WTC11 (cell line): ENCODE data around the gene SPAG8. TPM values are rescaled to one million over a fixed set of nuclear protein-coding genes. Genes with fewer than 3 reads are reported as not detected.

Experiments used
- ATAC-seq: fragments of 200-7000 bp; cut with Tn5 transposase; 2 replicates; pipeline ENCODE4 v1.10.0; 2021; ENCODE audit warnings: mild to moderate bottlenecking, moderate library complexity
- CTCF ChIA-PET: fragments of 300-600 bp; sonication (Branson Sonifier 250); formaldehyde crosslinking; loops from one replicate; lab custom pipeline; 2021; ENCODE audit warnings: antibody characterized with exemption; lab: Charles Lee
- POLR2A ChIA-PET: fragments of 350-600 bp; sonication (Branson Sonifier 250); formaldehyde crosslinking; loops from one replicate; lab custom pipeline; 2021; ENCODE audit warnings: antibody characterized with exemption; lab: Charles Lee
- DNase-seq: peaks from one replicate; pipeline ENCODE4 v3.0.0; 2021; ENCODE audit warnings: low spot score
- H3K27ac Mint-ChIP-seq: 2 replicates; pipeline ENCODE4 v1.8.0; 2021; ENCODE audit warnings: mixed read lengths
- H3K27me3 Mint-ChIP-seq: 2 replicates; pipeline ENCODE4 v1.8.0; 2021; ENCODE audit warnings: low read depth, mild to moderate bottlenecking, moderate library complexity, mixed read lengths
- H3K36me3 Mint-ChIP-seq: 2 replicates; pipeline ENCODE4 v1.8.0; 2021; ENCODE audit warnings: mixed read lengths
- H3K4me1 Mint-ChIP-seq: 2 replicates; pipeline ENCODE4 v1.8.0; 2022; ENCODE audit warnings: mixed read lengths
- H3K4me3 Mint-ChIP-seq: 2 replicates; pipeline ENCODE4 v1.8.0; 2021; ENCODE audit warnings: mild to moderate bottlenecking, moderate library complexity, mixed read lengths
- H3K9me3 Mint-ChIP-seq: 2 replicates; pipeline ENCODE4 v1.8.0; 2021; ENCODE audit warnings: mixed read lengths
- CREM ChIP-seq: sonication (generic); formaldehyde crosslinking; IDR thresholded peaks from 2 replicates; pipeline ENCODE4 v1.8.1; 2022; ENCODE audit warnings: mild to moderate bottlenecking, missing genetic modification reagents, moderate library complexity
- EMX1 ChIP-seq: fragments of 250-450 bp; sonication (Bioruptor Pico); IDR thresholded peaks from 2 replicates; pipeline ENCODE4 v1.8.0; 2021; ENCODE audit warnings: mild to moderate bottlenecking
- FOXK1 ChIP-seq: sonication (generic); formaldehyde crosslinking; IDR thresholded peaks from 2 replicates; pipeline ENCODE4 v1.8.0; 2022; ENCODE audit warnings: mild to moderate bottlenecking, moderate library complexity, missing genetic modification reagents
- GTF2I ChIP-seq: fragments of 250-450 bp; sonication (Bioruptor Pico); conservative IDR thresholded peaks from 2 replicates; pipeline ENCODE4 v1.4.0; 2021; ENCODE audit warnings: mild to moderate bottlenecking
- IRF2 ChIP-seq: sonication (generic); formaldehyde crosslinking; IDR thresholded peaks from 2 replicates; pipeline ENCODE4 v1.8.0; 2022; ENCODE audit warnings: low read depth, missing genetic modification reagents, borderline replicate concordance
- KAT7 ChIP-seq: sonication (generic); formaldehyde crosslinking; IDR thresholded peaks from 2 replicates; pipeline ENCODE4 v1.8.1; 2023; ENCODE audit warnings: missing genetic modification reagents, mild to moderate bottlenecking, borderline replicate concordance
- MXD4 ChIP-seq: fragments of 250-450 bp; sonication (Bioruptor Pico); IDR thresholded peaks from 2 replicates; pipeline ENCODE4 v1.8.0; 2021; ENCODE audit warnings: mild to moderate bottlenecking, moderate library complexity, borderline replicate concordance
- MYBL2 ChIP-seq: sonication (generic); formaldehyde crosslinking; IDR thresholded peaks from 2 replicates; pipeline ENCODE4 v1.8.1; 2023; ENCODE audit warnings: mild to moderate bottlenecking, moderate library complexity, missing genetic modification reagents
- NFYB ChIP-seq: sonication (generic); formaldehyde crosslinking; conservative IDR thresholded peaks from 2 replicates; pipeline ENCODE4 v1.8.0; 2022; ENCODE audit warnings: low read depth, missing genetic modification reagents
- NR2C2 ChIP-seq: sonication (generic); formaldehyde crosslinking; IDR thresholded peaks from 2 replicates; pipeline ENCODE4 v1.8.0; 2022; ENCODE audit warnings: mild to moderate bottlenecking, missing genetic modification reagents
- SMAD3 ChIP-seq: sonication (generic); formaldehyde crosslinking; IDR thresholded peaks from 2 replicates; pipeline ENCODE4 v1.8.0; 2022; ENCODE audit warnings: missing genetic modification reagents, mild to moderate bottlenecking, borderline replicate concordance
- SMAD4 ChIP-seq: sonication (generic); formaldehyde crosslinking; IDR thresholded peaks from 2 replicates; pipeline ENCODE4 v1.8.0; 2022; ENCODE audit warnings: mild to moderate bottlenecking, missing genetic modification reagents
- SP1 ChIP-seq: sonication (generic); formaldehyde crosslinking; conservative IDR thresholded peaks from 2 replicates; pipeline ENCODE4 v1.8.1; 2022; ENCODE audit warnings: missing genetic modification reagents
- TCF7 ChIP-seq: sonication (generic); formaldehyde crosslinking; IDR thresholded peaks from 2 replicates; pipeline ENCODE4 v1.8.0; 2022; ENCODE audit warnings: mild to moderate bottlenecking, low read depth, missing genetic modification reagents, moderate library complexity
- TEAD1 ChIP-seq: sonication (generic); formaldehyde crosslinking; IDR thresholded peaks from 2 replicates; pipeline ENCODE4 v1.8.0; 2022; ENCODE audit warnings: mild to moderate bottlenecking, missing genetic modification reagents
- ZBTB21 ChIP-seq: sonication (generic); formaldehyde crosslinking; IDR thresholded peaks from 2 replicates; pipeline ENCODE4 v1.8.1; 2023; ENCODE audit warnings: mild to moderate bottlenecking, missing genetic modification reagents, borderline replicate concordance
- ZNF138 ChIP-seq: sonication (generic); formaldehyde crosslinking; conservative IDR thresholded peaks from 2 replicates; pipeline ENCODE4 v1.8.1; 2022; ENCODE audit warnings: mild to moderate bottlenecking, moderate library complexity, missing genetic modification reagents
- ZNF232 ChIP-seq: sonication (generic); formaldehyde crosslinking; IDR thresholded peaks from 2 replicates; pipeline ENCODE4 v1.8.0; 2022; ENCODE audit warnings: mild to moderate bottlenecking, missing genetic modification reagents
- ZNF317 ChIP-seq: sonication (generic); formaldehyde crosslinking; IDR thresholded peaks from 2 replicates; pipeline ENCODE4 v1.8.1; 2023; ENCODE audit warnings: low read depth, mild to moderate bottlenecking, moderate library complexity, missing genetic modification reagents, borderline replicate concordance
- ZNF416 ChIP-seq: fragments of 250-450 bp; sonication (Bioruptor Pico); IDR thresholded peaks from 2 replicates; pipeline ENCODE4 v1.9.0; 2021; ENCODE audit warnings: mild to moderate bottlenecking, inconsistent platforms
- ZNF423 ChIP-seq: fragments of 250-450 bp; sonication (Bioruptor Pico); IDR thresholded peaks from 2 replicates; pipeline ENCODE4 v2.1.2; 2022; ENCODE audit warnings: mild to moderate bottlenecking, moderate library complexity
- total RNA-seq: library from RNA; stranded (reverse); gene quantifications from 3 replicates; pipeline ENCODE4 v1.2.3, GENCODE V29; 2021
- TF ChIP-seq, protein P1 (sequence below): sonication (generic); formaldehyde crosslinking; IDR thresholded peaks from 2 replicates; pipeline ENCODE4 v1.8.0; 2022; ENCODE audit warnings: mild to moderate bottlenecking, missing genetic modification reagents
- TF ChIP-seq, protein P2 (sequence below): fragments of 250-450 bp; sonication (Bioruptor Pico); IDR thresholded peaks from 2 replicates; pipeline ENCODE4 v1.9.0; 2021; ENCODE audit warnings: mild to moderate bottlenecking, borderline replicate concordance
- TF ChIP-seq, protein P3 (sequence below): sonication (generic); formaldehyde crosslinking; conservative IDR thresholded peaks from 2 replicates; pipeline ENCODE4 v1.8.1; 2022; ENCODE audit warnings: mild to moderate bottlenecking, missing genetic modification reagents
- TF ChIP-seq, protein P4 (sequence below): sonication (generic); formaldehyde crosslinking; IDR thresholded peaks from 2 replicates; pipeline ENCODE4 v1.8.1; 2023; ENCODE audit warnings: mild to moderate bottlenecking, missing genetic modification reagents
- TF ChIP-seq, protein P5 (sequence below): fragments of 250-450 bp; sonication (Bioruptor Pico); IDR thresholded peaks from 2 replicates; pipeline ENCODE4 v1.9.0; 2021; ENCODE audit warnings: moderate library complexity, mild to moderate bottlenecking, inconsistent platforms, borderline replicate concordance
- TF ChIP-seq, protein P6 (sequence below): sonication (generic); formaldehyde crosslinking; IDR thresholded peaks from 2 replicates; pipeline ENCODE4 v1.8.1; 2022; ENCODE audit warnings: mild to moderate bottlenecking, moderate library complexity, missing genetic modification reagents
- TF ChIP-seq, protein P7 (sequence below): fragments of 250-450 bp; sonication (Bioruptor Pico); IDR thresholded peaks from 2 replicates; pipeline ENCODE4 v1.8.0; 2021; ENCODE audit warnings: mild to moderate bottlenecking

SPAG8 gene
- total RNA-seq, 1 experiment from 2014 or later = 0.72 TPM

DNA sequence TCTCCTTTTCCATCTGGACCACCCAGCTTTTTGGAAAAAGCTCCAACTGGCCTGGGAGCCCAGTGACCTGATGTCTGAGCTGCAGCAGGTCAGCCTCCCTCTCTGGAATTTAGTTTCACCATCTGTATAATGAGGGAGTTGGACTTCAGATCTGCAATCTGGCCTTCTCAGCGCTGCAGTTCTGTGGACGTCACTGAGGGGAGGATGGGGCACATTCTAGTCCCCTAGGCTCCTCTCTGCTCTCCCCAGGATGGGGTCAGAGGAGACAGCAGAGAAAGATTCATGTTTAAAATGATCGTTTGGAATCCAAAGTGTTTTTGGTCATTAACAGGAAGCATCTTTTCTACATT lies 47.9 kb upstream of the SPAG8 start (continued):
- TF ChIP-seq SMAD4 = no peak
- TF ChIP-seq TEAD1 = no peak
- TF ChIP-seq, protein P1, sequence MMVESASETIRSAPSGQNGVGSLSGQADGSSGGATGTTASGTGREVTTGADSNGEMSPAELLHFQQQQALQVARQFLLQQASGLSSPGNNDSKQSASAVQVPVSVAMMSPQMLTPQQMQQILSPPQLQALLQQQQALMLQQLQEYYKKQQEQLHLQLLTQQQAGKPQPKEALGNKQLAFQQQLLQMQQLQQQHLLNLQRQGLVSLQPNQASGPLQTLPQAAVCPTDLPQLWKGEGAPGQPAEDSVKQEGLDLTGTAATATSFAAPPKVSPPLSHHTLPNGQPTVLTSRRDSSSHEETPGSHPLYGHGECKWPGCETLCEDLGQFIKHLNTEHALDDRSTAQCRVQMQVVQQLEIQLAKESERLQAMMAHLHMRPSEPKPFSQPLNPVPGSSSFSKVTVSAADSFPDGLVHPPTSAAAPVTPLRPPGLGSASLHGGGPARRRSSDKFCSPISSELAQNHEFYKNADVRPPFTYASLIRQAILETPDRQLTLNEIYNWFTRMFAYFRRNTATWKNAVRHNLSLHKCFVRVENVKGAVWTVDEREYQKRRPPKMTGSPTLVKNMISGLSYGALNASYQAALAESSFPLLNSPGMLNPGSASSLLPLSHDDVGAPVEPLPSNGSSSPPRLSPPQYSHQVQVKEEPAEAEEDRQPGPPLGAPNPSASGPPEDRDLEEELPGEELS (CRISPR knock-in tag) = no peak
- TF ChIP-seq TCF7 (CRISPR knock-in tag) = no peak
- TF ChIP-seq NR2C2 (CRISPR knock-in tag) = no peak
- no peak for TF ChIP-seq EMX1
- no peak for TF ChIP-seq ZNF232
- no peak for TF ChIP-seq MYBL2 (CRISPR knock-in tag)
- TF ChIP-seq MXD4 = no peak
- TF ChIP-seq, protein P2, sequence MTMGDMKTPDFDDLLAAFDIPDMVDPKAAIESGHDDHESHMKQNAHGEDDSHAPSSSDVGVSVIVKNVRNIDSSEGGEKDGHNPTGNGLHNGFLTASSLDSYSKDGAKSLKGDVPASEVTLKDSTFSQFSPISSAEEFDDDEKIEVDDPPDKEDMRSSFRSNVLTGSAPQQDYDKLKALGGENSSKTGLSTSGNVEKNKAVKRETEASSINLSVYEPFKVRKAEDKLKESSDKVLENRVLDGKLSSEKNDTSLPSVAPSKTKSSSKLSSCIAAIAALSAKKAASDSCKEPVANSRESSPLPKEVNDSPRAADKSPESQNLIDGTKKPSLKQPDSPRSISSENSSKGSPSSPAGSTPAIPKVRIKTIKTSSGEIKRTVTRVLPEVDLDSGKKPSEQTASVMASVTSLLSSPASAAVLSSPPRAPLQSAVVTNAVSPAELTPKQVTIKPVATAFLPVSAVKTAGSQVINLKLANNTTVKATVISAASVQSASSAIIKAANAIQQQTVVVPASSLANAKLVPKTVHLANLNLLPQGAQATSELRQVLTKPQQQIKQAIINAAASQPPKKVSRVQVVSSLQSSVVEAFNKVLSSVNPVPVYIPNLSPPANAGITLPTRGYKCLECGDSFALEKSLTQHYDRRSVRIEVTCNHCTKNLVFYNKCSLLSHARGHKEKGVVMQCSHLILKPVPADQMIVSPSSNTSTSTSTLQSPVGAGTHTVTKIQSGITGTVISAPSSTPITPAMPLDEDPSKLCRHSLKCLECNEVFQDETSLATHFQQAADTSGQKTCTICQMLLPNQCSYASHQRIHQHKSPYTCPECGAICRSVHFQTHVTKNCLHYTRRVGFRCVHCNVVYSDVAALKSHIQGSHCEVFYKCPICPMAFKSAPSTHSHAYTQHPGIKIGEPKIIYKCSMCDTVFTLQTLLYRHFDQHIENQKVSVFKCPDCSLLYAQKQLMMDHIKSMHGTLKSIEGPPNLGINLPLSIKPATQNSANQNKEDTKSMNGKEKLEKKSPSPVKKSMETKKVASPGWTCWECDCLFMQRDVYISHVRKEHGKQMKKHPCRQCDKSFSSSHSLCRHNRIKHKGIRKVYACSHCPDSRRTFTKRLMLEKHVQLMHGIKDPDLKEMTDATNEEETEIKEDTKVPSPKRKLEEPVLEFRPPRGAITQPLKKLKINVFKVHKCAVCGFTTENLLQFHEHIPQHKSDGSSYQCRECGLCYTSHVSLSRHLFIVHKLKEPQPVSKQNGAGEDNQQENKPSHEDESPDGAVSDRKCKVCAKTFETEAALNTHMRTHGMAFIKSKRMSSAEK (CRISPR knock-in tag) = no peak
- no peak for TF ChIP-seq SMAD3 (CRISPR knock-in tag)
- TF ChIP-seq ZNF138 (CRISPR knock-in tag) = no peak
- no peak for TF ChIP-seq CREM
- TF ChIP-seq ZBTB21 = no peak

DNA sequence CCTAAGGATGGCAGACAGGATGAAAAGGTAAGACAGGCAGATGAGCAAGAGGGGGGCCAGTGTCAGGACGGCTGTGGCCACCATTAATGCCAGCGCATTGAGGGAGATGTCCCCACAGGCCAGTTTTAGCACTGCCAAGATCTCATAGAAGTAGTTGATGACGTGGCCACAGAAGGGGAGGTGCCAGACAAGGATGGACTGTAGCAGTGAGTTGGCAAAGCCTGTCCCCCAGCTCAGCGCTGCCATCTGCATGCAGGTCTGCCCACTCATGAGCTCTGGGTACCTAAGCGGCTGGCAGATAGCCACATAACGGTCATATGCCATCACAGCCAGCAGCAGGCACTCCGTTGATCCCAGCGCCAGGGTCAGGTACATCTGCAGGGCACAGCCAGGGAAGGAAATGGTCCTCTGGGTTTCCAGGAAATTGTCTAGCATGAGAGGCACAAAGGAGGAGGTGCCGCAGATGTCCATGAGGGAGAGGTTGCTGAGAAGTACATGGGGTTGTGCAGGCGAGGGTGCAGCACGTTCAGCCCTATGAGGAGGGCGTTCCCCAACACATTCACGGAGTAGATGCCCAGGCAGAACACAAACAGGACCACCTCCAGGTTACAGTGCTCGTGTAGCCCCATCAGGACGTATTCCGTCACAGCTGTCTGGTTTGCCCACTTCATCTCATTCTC lies 47.4 kb upstream of the SPAG8 start:
- no peaks in the 10 kb centered on the region for H3K36me3 Mint-ChIP-seq
- no peak for DNase-seq
- no peak overlapping the region for H3K27ac Mint-ChIP-seq
- ATAC-seq = no peak
- ChIA-PET CTCF (interaction anchor here (1.5 to 4.5 kb wide), 5 partner anchors 23 to 84 kb away, joined by 3 to 23 read pairs (median 5); partner anchors contain the start of gene HINT2), POLR2A (no interaction called here)
- peaks cover 5% of the 10 kb centered on the region for H3K4me1 Mint-ChIP-seq
- H3K9me3 Mint-ChIP-seq = no peaks in the 10 kb centered on the region
- peaks cover 23% of the 10 kb centered on the region for H3K27me3 Mint-ChIP-seq
- H3K4me3 Mint-ChIP-seq = no peak overlapping the region
- TF ChIP-seq ZNF423 (CRISPR knock-in tag) = no peak
- no peak for TF ChIP-seq ZNF416 (CRISPR knock-in tag)
- no peak for TF ChIP-seq ZNF138 (CRISPR knock-in tag)
- TF ChIP-seq NFYB = no peak
- TF ChIP-seq, protein P3, sequence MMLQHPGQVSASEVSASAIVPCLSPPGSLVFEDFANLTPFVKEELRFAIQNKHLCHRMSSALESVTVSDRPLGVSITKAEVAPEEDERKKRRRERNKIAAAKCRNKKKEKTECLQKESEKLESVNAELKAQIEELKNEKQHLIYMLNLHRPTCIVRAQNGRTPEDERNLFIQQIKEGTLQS (CRISPR knock-in tag) = no peak
- no peak for TF ChIP-seq IRF2
- TF ChIP-seq ZNF317 (CRISPR knock-in tag) = no peak
- TF ChIP-seq, protein P4, sequence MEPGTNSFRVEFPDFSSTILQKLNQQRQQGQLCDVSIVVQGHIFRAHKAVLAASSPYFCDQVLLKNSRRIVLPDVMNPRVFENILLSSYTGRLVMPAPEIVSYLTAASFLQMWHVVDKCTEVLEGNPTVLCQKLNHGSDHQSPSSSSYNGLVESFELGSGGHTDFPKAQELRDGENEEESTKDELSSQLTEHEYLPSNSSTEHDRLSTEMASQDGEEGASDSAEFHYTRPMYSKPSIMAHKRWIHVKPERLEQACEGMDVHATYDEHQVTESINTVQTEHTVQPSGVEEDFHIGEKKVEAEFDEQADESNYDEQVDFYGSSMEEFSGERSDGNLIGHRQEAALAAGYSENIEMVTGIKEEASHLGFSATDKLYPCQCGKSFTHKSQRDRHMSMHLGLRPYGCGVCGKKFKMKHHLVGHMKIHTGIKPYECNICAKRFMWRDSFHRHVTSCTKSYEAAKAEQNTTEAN (CRISPR knock-in tag) = no peak
- TF ChIP-seq SP1 = no peak
- no peak for TF ChIP-seq GTF2I
- TF ChIP-seq, protein P5, sequence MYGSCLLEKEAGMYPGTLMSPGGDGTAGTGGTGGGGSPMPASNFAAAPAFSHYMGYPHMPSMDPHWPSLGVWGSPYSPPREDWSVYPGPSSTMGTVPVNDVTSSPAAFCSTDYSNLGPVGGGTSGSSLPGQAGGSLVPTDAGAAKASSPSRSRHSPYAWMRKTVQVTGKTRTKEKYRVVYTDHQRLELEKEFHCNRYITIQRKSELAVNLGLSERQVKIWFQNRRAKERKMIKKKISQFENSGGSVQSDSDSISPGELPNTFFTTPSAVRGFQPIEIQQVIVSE (CRISPR knock-in tag) = no peak
- TF ChIP-seq, protein P6, sequence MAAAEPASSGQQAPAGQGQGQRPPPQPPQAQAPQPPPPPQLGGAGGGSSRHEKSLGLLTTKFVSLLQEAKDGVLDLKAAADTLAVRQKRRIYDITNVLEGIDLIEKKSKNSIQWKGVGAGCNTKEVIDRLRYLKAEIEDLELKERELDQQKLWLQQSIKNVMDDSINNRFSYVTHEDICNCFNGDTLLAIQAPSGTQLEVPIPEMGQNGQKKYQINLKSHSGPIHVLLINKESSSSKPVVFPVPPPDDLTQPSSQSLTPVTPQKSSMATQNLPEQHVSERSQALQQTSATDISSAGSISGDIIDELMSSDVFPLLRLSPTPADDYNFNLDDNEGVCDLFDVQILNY (CRISPR knock-in tag) = no peak
- TF ChIP-seq, protein P7, sequence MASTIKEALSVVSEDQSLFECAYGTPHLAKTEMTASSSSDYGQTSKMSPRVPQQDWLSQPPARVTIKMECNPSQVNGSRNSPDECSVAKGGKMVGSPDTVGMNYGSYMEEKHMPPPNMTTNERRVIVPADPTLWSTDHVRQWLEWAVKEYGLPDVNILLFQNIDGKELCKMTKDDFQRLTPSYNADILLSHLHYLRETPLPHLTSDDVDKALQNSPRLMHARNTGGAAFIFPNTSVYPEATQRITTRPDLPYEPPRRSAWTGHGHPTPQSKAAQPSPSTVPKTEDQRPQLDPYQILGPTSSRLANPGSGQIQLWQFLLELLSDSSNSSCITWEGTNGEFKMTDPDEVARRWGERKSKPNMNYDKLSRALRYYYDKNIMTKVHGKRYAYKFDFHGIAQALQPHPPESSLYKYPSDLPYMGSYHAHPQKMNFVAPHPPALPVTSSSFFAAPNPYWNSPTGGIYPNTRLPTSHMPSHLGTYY (CRISPR knock-in tag) = no peak
- no peak for TF ChIP-seq FOXK1 (CRISPR knock-in tag)
- no peak for TF ChIP-seq KAT7
